Spinal cord (tissue), 10 donors: ENCODE results near the gene PHLDB2. TPM values are rescaled to one million over a fixed set of nuclear protein-coding genes. Genes with fewer than 3 reads are reported as not detected.
A peak's percentile ranks its signal among the peaks of the same experiment; 100 is the strongest.
"Not testable (repeated sequence)": the region's sequence is repeated elsewhere in the genome, so short reads cannot be mapped to it uniquely, and the experiment has no call there.

Experiments
- DNase-seq, 6 donors: peaks; one replicate each; pipeline versions ENCODE4 v3.0.0 to v3.0.0-alpha.2; 2013 to 2015; ENCODE audit warnings: low spot score in 6 of 6, low read depth in 4 of 6
- H3K27ac ChIP-seq: one replicate; pipeline ENCODE4 v1.5.1; 2013; ENCODE audit warnings: low read depth, low read length, control low read depth
- H3K27me3 ChIP-seq: one replicate; pipeline ENCODE4 v1.6.1; 2013; ENCODE audit warnings: low read length; ENCODE audit not compliant: control insufficient read depth, insufficient read depth
- H3K36me3 ChIP-seq: one replicate; pipeline ENCODE4 v1.6.1; 2013; ENCODE audit warnings: low read length; ENCODE audit not compliant: control insufficient read depth, insufficient read depth
- H3K4me1 ChIP-seq: one replicate; pipeline ENCODE4 v1.6.1; 2013; ENCODE audit warnings: low read length; ENCODE audit not compliant: control insufficient read depth, insufficient read depth
- H3K4me3 ChIP-seq: one replicate; pipeline ENCODE4 v1.5.1; 2013; ENCODE audit warnings: low read depth, low read length, control low read depth
- H3K9me3 ChIP-seq: one replicate; pipeline ENCODE4 v1.6.1; 2013; ENCODE audit warnings: low read length; ENCODE audit not compliant: control insufficient read depth, insufficient read depth
- WGBS: methylation state at CpG from one replicate; pipeline ENCODE4 v1.1.5; 2013; ENCODE audit warnings: missing lambda C conversion rate; ENCODE audit not compliant: insufficient coverage; 5-methylcytosine and 5-hydroxymethylcytosine counted together
- long read RNA-seq, 4 donors: transcript quantifications; one replicate each; lab custom pipeline, GENCODE V29; 2026
- polyA plus RNA-seq, 2 donors: library from polyadenylated mRNA; unstranded; fragments of 120-200 nt; gene quantifications; one replicate each; pipeline ENCODE4 v1.2.1, GENCODE V29; 2013; ENCODE audit not compliant: insufficient read length in 2 of 2
- total RNA-seq, 2 donors: library from RNA; depleted of rRNA in 1 of 2; stranded (reverse); fragments of 120-200 nt in 1 of 2; fragments of >200 nt in 1 of 2; gene quantifications; one replicate each; pipeline versions ENCODE4 v1.2.3 to v1.2.4, GENCODE V29; 2013 to 2014
- donor health status: healthy.

The PHLDB2 gene
- total RNA-seq (100 to 1,000 TPM in 1 of 2 donors, 10 to 100 TPM in 1; 37.9 to 130 TPM), polyA plus RNA-seq (10 to 100 TPM in 1 of 2 donors, 1 to 10 TPM in 1; 8.0 to 24.2 TPM)
- long read RNA-seq, donor 1, partial matches to known transcripts, result 0 of 2 reads
- long read RNA-seq, donor 1, other reads (novel, unspliced or antisense), result 0 of 2 reads
- long read RNA-seq, donor 2, result 0 reads
- long read RNA-seq, donor 3, full-length matches to known transcripts, result 2 of 2 reads
- long read RNA-seq, donor 3, partial matches to known transcripts, result 0 of 2 reads
- long read RNA-seq, donor 3, other reads (novel, unspliced or antisense), result 0 of 2 reads
- long read RNA-seq, donor 4, partial matches to known transcripts, result 0 of 4 reads
- long read RNA-seq, donor 4, other reads (novel, unspliced or antisense), result 0 of 4 reads

GRCh38 chr3:111859061-111859973, at the start of gene PHLDB2:
PHLDB2 (plus strand) TSS chr3:111859265; CDS start chr3:111884078, 24,813 bp downstream.
- H3K27me3 ChIP-seq, result peaks cover 15% of the 10 kb centered on the region
- under 1% methylated on average over 72 of the region's 78 CpGs for WGBS
- DNase-seq, result peak in 3 of 6 donors; percentile 24 to 83 (median 74)
- H3K4me3 ChIP-seq, result peak within 1 kb of the TSS; percentile 71
- H3K36me3 ChIP-seq, result no peaks in the 10 kb centered on the region
- H3K9me3 ChIP-seq, result no peaks in the 10 kb centered on the region
- peaks cover 15% of the 10 kb centered on the region for H3K4me1 ChIP-seq
- peak within 1 kb of the TSS; percentile 93 for H3K27ac ChIP-seq

GRCh38 chr3:111810909-111811308, 48.2 kb upstream of the PHLDB2 start:
- H3K4me1 ChIP-seq, result no peaks in the 10 kb centered on the region
- no peaks in the 10 kb centered on the region for H3K27me3 ChIP-seq
- no peaks in the 10 kb centered on the region for H3K9me3 ChIP-seq
- H3K4me3 ChIP-seq, result no peak overlapping the region
- no peak for DNase-seq
- no peak overlapping the region for H3K27ac ChIP-seq
- H3K36me3 ChIP-seq, result no peaks in the 10 kb centered on the region

- no peak overlapping the region for H3K4me3 ChIP-seq
- H3K4me1 ChIP-seq, result no peaks in the 10 kb centered on the region
- H3K27me3 ChIP-seq, result no peaks in the 10 kb centered on the region
- H3K9me3 ChIP-seq, result no peaks in the 10 kb centered on the region
- no peak for DNase-seq
- WGBS, result no CpG with 5 or more reads among the region's 1 CpG
- H3K36me3 ChIP-seq, result no peaks in the 10 kb centered on the region
- H3K27ac ChIP-seq, result no peak overlapping the region
Measured at GRCh38 chr3:111811811-111812210, 47.3 kb upstream of the PHLDB2 start.

- Histone ChIP-seq H3K27ac (no peak overlapping the region), H3K36me3 (no peaks in the 10 kb centered on the region), H3K27me3 (no peaks in the 10 kb centered on the region), H3K9me3 (no peaks in the 10 kb centered on the region), H3K4me1 (no peaks in the 10 kb centered on the region), H3K4me3 (no peak overlapping the region)
- DNase-seq, result no peak
- no CpG with 5 or more reads among the region's 1 CpG for WGBS
Measured at GRCh38 chr3:111812701-111813100, 46.4 kb upstream of the PHLDB2 start.

- no peak overlapping the region for H3K27ac ChIP-seq
- DNase-seq, result no peak
- no peaks in the 10 kb centered on the region for H3K4me1 ChIP-seq
- H3K27me3 ChIP-seq, result no peaks in the 10 kb centered on the region
- WGBS, result no CpG with 5 or more reads among the region's 1 CpG
- no peaks in the 10 kb centered on the region for H3K9me3 ChIP-seq
- no peak overlapping the region for H3K4me3 ChIP-seq
- H3K36me3 ChIP-seq, result no peaks in the 10 kb centered on the region
Measured at GRCh38 chr3:111813441-111813840, 45.6 kb upstream of the PHLDB2 start.

DNA sequence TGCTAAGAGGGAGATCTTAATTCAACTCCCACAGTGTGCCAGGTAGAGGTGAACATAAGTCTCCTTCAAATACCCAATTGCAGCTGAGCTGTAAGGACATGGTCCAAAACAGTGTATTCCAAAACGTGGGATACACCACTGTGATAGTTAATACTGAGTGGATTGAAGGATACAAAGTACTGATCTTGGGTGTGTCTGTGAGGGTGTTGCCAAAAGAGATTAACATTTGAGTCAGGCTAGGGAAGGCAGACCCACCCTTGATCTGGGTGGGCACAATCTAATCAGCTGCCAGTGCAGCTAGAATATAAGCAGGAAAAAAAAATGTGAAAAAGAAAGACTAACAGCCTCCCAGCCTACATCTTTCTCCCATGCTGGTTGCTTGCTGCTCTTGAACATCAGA, 45.1 kb upstream of the PHLDB2 start:
- no peak for DNase-seq
- WGBS, result 63% methylated on average over 1 of the region's 1 CpG
- no peaks in the 10 kb centered on the region for H3K36me3 ChIP-seq
- no peaks in the 10 kb centered on the region for H3K4me1 ChIP-seq
- no peak overlapping the region for H3K27ac ChIP-seq
- no peak overlapping the region for H3K4me3 ChIP-seq
- H3K27me3 ChIP-seq, result no peaks in the 10 kb centered on the region
- no peaks in the 10 kb centered on the region for H3K9me3 ChIP-seq

DNA sequence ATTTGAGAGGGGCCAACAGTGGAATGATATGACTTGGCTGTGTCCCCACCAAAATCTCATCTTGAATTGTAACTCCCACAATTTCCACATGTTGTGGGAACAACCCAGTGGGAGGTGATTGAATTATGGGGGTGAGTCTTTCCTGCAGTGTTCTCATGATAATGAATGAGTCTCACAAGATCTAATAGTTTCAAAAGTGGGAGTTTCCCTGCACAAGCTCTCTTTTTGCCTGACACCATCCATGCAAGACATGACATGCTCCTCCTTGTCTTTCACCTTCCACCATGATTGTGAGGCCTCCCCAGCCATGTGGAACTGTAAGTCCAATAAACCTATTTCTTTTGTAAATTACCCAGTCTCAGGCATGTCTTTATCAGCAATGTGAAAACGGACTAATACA, 42.3 kb upstream of the PHLDB2 start:
- H3K36me3 ChIP-seq, H3K27me3 ChIP-seq, DNase-seq, H3K4me1 ChIP-seq, H3K9me3 ChIP-seq, H3K4me3 ChIP-seq, H3K27ac ChIP-seq: not testable (repeated sequence)
- WGBS, result 100% methylated on average over 1 of the region's 1 CpG

DNA sequence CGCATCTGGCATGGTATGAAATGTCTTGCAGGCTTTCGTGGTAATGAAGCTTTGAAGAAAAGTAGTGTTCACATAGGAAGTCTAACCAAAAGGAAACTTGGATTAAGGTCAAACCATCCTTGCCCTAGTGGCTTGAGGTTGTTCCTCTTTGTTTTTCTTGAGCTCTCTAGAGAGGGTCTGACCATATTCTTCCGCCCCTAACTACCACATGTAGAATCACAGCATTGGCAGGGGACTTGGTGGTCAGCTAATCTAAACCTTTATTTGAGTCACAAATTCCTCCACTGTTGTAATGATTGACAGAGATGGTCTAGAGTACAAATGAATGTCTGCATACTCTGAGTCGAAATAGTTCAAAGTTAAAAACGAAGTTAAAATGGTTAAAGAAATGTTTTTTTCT, 39.1 kb upstream of the PHLDB2 start:
- DNase-seq, result no peak
- Histone ChIP-seq H3K4me1 (no peaks in the 10 kb centered on the region), H3K27me3 (no peaks in the 10 kb centered on the region), H3K27ac (no peak overlapping the region), H3K4me3 (no peak overlapping the region), H3K9me3 (no peaks in the 10 kb centered on the region), H3K36me3 (no peaks in the 10 kb centered on the region)
- 100% methylated on average over 2 of the region's 5 CpGs for WGBS

GRCh38 chr3:111820651-111821050, 38.4 kb upstream of the PHLDB2 start:
- DNase-seq, result no peak
- H3K36me3 ChIP-seq, result no peaks in the 10 kb centered on the region
- no peak overlapping the region for H3K4me3 ChIP-seq
- H3K27ac ChIP-seq, result no peak overlapping the region
- 100% methylated on average over 1 of the region's 3 CpGs for WGBS
- no peaks in the 10 kb centered on the region for H3K9me3 ChIP-seq
- H3K4me1 ChIP-seq, result no peaks in the 10 kb centered on the region
- H3K27me3 ChIP-seq, result no peaks in the 10 kb centered on the region
